ENCODE data around the gene C1R. TPM values are rescaled to one million over a fixed set of nuclear protein-coding genes. Genes with fewer than 3 reads are reported as not detected.

Gene C1R
- polyA plus RNA-seq, 1 of the 3 experiments (the other 2 are of a cell fraction), result 20.1 TPM

DNA sequence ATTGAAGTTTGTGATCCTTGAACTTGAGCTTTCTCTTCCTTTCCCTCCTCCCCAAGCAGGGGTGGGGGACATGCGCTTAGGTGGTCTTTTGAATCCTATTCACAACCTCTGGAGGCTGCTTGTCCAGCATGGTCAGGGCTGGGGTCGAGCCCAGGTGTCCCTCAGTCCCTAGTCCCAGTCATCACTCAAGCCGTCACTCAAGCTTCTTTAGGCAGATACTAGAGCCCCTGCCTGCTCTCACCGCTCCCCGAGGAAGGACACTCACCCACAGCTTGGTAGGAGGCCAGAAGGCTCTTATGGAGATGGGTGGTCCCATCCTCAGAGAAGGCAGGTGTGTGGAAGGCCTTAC, 17.3 kb upstream of the C1R start (continued):
- TF ChIP-seq POLR2AphosphoS5 (IDR thresholded peaks at IDR 0.05; ENCODE audit: low read depth, low read length) (no peak), RFX5 (IDR thresholded peaks at IDR 0.05; ENCODE audit: low read length) (no peak)

DNA sequence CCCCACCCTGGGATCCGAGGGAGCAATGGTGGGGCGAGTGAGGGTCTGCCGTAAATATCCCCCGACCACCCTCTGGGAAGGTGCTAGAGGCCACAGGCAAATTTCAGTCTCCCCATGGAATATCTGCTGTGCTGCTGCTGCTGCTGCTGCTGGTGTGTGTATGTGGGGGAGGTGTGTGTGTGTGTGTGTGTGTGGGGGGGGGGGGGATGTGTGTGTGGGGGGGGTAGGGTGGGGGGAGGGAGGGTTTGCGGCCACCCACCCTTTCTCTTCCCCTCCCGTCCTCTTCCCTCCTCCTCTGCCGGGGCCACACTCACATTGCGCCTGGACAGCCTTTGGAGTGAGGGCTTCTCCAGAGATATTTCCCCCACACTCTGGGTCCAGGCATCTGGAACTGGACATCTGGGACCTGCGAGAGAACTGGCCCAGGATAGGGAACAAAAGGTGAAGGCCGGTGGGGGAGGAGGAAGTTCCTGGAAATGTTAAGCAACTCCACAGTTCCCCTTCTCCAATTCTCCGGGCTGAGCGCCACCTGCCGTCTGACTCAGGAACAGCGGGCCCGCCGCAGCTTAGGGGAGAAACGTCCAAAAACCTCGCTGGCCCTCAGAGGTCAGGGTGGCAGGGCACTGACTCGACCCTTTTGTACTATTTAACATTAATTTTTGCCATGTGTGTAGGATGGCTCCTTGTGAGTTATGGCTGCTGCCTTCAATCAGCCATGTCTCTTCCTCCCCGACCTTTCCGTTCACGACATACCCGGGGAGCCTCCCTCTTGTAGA, 16.7 kb upstream of the C1R start, which contains the start of gene C1RL:
Gene C1RL, minus strand, starts transcription at position 419 of the 776 bp plus-strand sequence. Its CDS starts 34 bp downstream, at position 385.
- H3K9me3 ChIP-seq, result 0 out of 2 replicates have a peak, but pooled peaks cover 6% of the 10 kb centered on the region
- H3K9me2 ChIP-seq, result no peaks in the 10 kb centered on the region
- peak within 1 kb of the TSS; percentile 55 to 56 for H3K4me3 ChIP-seq (ENCODE audit: low read depth in 2 of 2, low read length in 1 of 2)
- 0 out of 2 replicates have a peak within 1 kb of the TSS, but pooled peaks have one; percentile 79 for H2AFZ ChIP-seq (ENCODE audit: low read depth)
- CTCF ChIA-PET, result interaction anchor here (0.7 to 3.9 kb wide), 28 partner anchors 9 to 182 kb away, joined by 3 to 28 read pairs (median 4); partner anchors contain the start of genes C12orf57, C1R, C1S and CLSTN3
- H3F3A ChIP-seq (replicated peaks; ENCODE audit: insufficient read depth), result no peaks in the 10 kb centered on the region
- H3K27me3 ChIP-seq (ENCODE audit: insufficient read depth), result no peaks in the 10 kb centered on the region
- no peaks in the 10 kb centered on the region for H3K79me2 ChIP-seq (ENCODE audit: insufficient read depth)
- DNase-seq, result peak; percentile 77
- H4K20me1 ChIP-seq (ENCODE audit: insufficient read depth), result no peaks in the 10 kb centered on the region
- WGBS (ENCODE audit: low lambda C conversion rate), result 32% methylated on average over 18 of the region's 23 CpGs
- peak within 1 kb of the TSS; percentile 83 for H3K9ac ChIP-seq
- peak within 1 kb of the TSS; percentile 61 to 83 for H3K27ac ChIP-seq (ENCODE audit: low read depth in 2 of 2, low read length in 1 of 2)
- peaks cover 0 to 23% of the 10 kb centered on the region in 2 experiments; a peak in 2 of 4 replicates for H3K4me1 ChIP-seq (ENCODE audit: control insufficient read depth in 1 of 2, insufficient read depth in 2 of 2, low read depth in 1 of 2, low read length in 1 of 2)
- H3K36me3 ChIP-seq (replicated peaks in 1 of 2; ENCODE audit: control insufficient read depth in 1 of 2, insufficient read depth in 2 of 2, low read length in 1 of 2), result peaks cover 0 to 5% of the 10 kb centered on the region in 2 experiments
- POLR2A ChIA-PET, result interaction anchor here (0.5 to 2.7 kb wide), 4 partner anchors 15 to 954 kb away, joined by 3 to 20 read pairs (median 4); partner anchors contain the start of genes C12orf57 and RNU7-1
- peak within 1 kb of the TSS; percentile 80 for H3K4me2 ChIP-seq
- TF ChIP-seq NRF1 (IDR thresholded peaks at IDR 0.05; ENCODE audit: low read depth, low read length), result no peak
- TF ChIP-seq FOXM1 (IDR thresholded peaks at IDR 0.05; ENCODE audit: low read depth), result no peak
- no peak for TF ChIP-seq EZH2phosphoT487 (IDR thresholded peaks at IDR 0.05; ENCODE audit: borderline replicate concordance, low read depth)
- no peak for TF ChIP-seq FOXJ3 (CRISPR knock-in tag; IDR thresholded peaks at IDR 0.05)
- no peak for TF ChIP-seq GATA2 (CRISPR knock-in tag; IDR thresholded peaks at IDR 0.05)
- TF ChIP-seq FOSL2 (IDR thresholded peaks at IDR 0.05; ENCODE audit: borderline replicate concordance, low read depth), result no peak
- TF ChIP-seq, protein P1, sequence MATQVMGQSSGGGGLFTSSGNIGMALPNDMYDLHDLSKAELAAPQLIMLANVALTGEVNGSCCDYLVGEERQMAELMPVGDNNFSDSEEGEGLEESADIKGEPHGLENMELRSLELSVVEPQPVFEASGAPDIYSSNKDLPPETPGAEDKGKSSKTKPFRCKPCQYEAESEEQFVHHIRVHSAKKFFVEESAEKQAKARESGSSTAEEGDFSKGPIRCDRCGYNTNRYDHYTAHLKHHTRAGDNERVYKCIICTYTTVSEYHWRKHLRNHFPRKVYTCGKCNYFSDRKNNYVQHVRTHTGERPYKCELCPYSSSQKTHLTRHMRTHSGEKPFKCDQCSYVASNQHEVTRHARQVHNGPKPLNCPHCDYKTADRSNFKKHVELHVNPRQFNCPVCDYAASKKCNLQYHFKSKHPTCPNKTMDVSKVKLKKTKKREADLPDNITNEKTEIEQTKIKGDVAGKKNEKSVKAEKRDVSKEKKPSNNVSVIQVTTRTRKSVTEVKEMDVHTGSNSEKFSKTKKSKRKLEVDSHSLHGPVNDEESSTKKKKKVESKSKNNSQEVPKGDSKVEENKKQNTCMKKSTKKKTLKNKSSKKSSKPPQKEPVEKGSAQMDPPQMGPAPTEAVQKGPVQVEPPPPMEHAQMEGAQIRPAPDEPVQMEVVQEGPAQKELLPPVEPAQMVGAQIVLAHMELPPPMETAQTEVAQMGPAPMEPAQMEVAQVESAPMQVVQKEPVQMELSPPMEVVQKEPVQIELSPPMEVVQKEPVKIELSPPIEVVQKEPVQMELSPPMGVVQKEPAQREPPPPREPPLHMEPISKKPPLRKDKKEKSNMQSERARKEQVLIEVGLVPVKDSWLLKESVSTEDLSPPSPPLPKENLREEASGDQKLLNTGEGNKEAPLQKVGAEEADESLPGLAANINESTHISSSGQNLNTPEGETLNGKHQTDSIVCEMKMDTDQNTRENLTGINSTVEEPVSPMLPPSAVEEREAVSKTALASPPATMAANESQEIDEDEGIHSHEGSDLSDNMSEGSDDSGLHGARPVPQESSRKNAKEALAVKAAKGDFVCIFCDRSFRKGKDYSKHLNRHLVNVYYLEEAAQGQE (IDR thresholded peaks at IDR 0.05; ENCODE audit: low read depth, low read length), result 0 out of 2 replicates have a peak, but pooled peaks have one; percentile 39
- no peak; a peak in 1 of 4 replicates for TF ChIP-seq EP300 (IDR thresholded peaks at IDR 0.05; ENCODE audit: borderline replicate concordance in 1 of 2, low read depth in 1 of 2, low read length in 1 of 2)
- no peak for TF ChIP-seq MEF2A (IDR thresholded peaks at IDR 0.05; ENCODE audit: borderline replicate concordance, low read depth)
- TF ChIP-seq, protein P2, sequence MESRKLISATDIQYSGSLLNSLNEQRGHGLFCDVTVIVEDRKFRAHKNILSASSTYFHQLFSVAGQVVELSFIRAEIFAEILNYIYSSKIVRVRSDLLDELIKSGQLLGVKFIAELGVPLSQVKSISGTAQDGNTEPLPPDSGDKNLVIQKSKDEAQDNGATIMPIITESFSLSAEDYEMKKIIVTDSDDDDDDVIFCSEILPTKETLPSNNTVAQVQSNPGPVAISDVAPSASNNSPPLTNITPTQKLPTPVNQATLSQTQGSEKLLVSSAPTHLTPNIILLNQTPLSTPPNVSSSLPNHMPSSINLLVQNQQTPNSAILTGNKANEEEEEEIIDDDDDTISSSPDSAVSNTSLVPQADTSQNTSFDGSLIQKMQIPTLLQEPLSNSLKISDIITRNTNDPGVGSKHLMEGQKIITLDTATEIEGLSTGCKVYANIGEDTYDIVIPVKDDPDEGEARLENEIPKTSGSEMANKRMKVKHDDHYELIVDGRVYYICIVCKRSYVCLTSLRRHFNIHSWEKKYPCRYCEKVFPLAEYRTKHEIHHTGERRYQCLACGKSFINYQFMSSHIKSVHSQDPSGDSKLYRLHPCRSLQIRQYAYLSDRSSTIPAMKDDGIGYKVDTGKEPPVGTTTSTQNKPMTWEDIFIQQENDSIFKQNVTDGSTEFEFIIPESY (IDR thresholded peaks at IDR 0.05; ENCODE audit: borderline replicate concordance, low read depth), result no peak
- TF ChIP-seq SMC3 (IDR thresholded peaks at IDR 0.05; ENCODE audit: low read depth, low read length), result peak; percentile 69
- TF ChIP-seq MXI1 (IDR thresholded peaks at IDR 0.05; ENCODE audit: low read depth, low read length), result no peak
- peak; percentile 72 for TF ChIP-seq CHD2 (IDR thresholded peaks at IDR 0.05; ENCODE audit: low read length, partially characterized antibody)
- TF ChIP-seq TCF12 (IDR thresholded peaks at IDR 0.05), result no peak
- TF ChIP-seq RCOR1 (IDR thresholded peaks at IDR 0.05; ENCODE audit: low read length), result 0 out of 2 replicates have a peak, but pooled peaks have one; percentile 30
- 0 out of 2 replicates have a peak, but pooled peaks have one; percentile 18 for TF ChIP-seq ELF1 (IDR thresholded peaks at IDR 0.05)
- TF ChIP-seq GABPA (IDR thresholded peaks at IDR 0.05; ENCODE audit: low read depth), result no peak
- TF ChIP-seq RXRA (IDR thresholded peaks at IDR 0.05; ENCODE audit: borderline replicate concordance, low read depth), result no peak
- TF ChIP-seq JUND (IDR thresholded peaks at IDR 0.05), result no peak
- peak; percentile 49; the same call in 1 of the 2 replicates for TF ChIP-seq POLR2AphosphoS5 (IDR thresholded peaks at IDR 0.05; ENCODE audit: low read depth, low read length)
- peak; percentile 76; the same call in 1 of the 2 replicates for TF ChIP-seq SIN3A (IDR thresholded peaks at IDR 0.05; ENCODE audit: borderline replicate concordance, low read depth, low read length)
- TF ChIP-seq, protein P3, sequence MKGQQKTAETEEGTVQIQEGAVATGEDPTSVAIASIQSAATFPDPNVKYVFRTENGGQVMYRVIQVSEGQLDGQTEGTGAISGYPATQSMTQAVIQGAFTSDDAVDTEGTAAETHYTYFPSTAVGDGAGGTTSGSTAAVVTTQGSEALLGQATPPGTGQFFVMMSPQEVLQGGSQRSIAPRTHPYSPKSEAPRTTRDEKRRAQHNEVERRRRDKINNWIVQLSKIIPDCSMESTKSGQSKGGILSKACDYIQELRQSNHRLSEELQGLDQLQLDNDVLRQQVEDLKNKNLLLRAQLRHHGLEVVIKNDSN (IDR thresholded peaks at IDR 0.05; ENCODE audit: borderline replicate concordance, low read depth), result no peak
- TF ChIP-seq TAF1 (IDR thresholded peaks at IDR 0.05; ENCODE audit: borderline replicate concordance, low read depth, low read length), result peak; percentile 65; the same call in 1 of the 2 replicates

All from SK-N-SH (cell line).